CD14-positive monocyte (primary cell): ENCODE data around the gene NPR3. TPM values are rescaled to one million over a fixed set of nuclear protein-coding genes. Genes with fewer than 3 reads are reported as not detected.

ENCODE experiments used
- DNase-seq, 3 donors: peaks; one replicate each; pipeline ENCODE4 v3.0.0-alpha.2; 2011 to 2022
- H2AFZ ChIP-seq: 2 replicates; pipeline ENCODE4 v1.6.0; 2012; ENCODE audit warnings: mild to moderate bottlenecking, low read depth, low read length, inconsistent platforms; ENCODE audit not compliant: insufficient read depth, poor library complexity, severe bottlenecking
- H3K27ac ChIP-seq, 2 donors: 1 replicate in 1 of 2; 2 replicates in 1 of 2; pipeline ENCODE4 v1.5.1; 2012 to 2013; ENCODE audit warnings: low read length in 2 of 2, control low read depth in 1 of 2, inconsistent platforms in 1 of 2, low read depth in 1 of 2, mild to moderate bottlenecking in 1 of 2
- H3K27me3 ChIP-seq, 2 donors: one replicate each; pipeline versions ENCODE4 v1.6.0 to v1.6.1; 2011 to 2013; ENCODE audit warnings: low read length in 2 of 2; ENCODE audit not compliant: control insufficient read depth in 2 of 2, insufficient read depth in 2 of 2
- H3K36me3 ChIP-seq, 2 donors: replicated peaks in 1 of 2; 1 replicate in 1 of 2; 2 replicates in 1 of 2; pipeline versions ENCODE4 v1.5.1 to v1.6.1; 2012 to 2013; ENCODE audit warnings: low read length in 2 of 2, control low read depth in 1 of 2, inconsistent platforms in 1 of 2, mild to moderate bottlenecking in 1 of 2; ENCODE audit not compliant: insufficient read depth in 2 of 2, control insufficient read depth in 1 of 2
- H3K4me1 ChIP-seq, 2 donors: 1 replicate in 1 of 2; 2 replicates in 1 of 2; pipeline versions ENCODE4 v1.5.1 to v1.6.1; 2012 to 2013; ENCODE audit warnings: low read length in 2 of 2, control low read depth in 1 of 2, inconsistent platforms in 1 of 2, mild to moderate bottlenecking in 1 of 2, moderate library complexity in 1 of 2; ENCODE audit not compliant: insufficient read depth in 2 of 2, control insufficient read depth in 1 of 2
- H3K4me2 ChIP-seq: replicated peaks from 2 replicates; pipeline ENCODE3; 2012; ENCODE audit warnings: low read length, moderate library complexity, mild to moderate bottlenecking; ENCODE audit not compliant: poor library complexity, severe bottlenecking; ENCODE audit errors: extremely low read depth
- H3K4me3 ChIP-seq, 3 experiments: fragments of 200-600 bp in 1 of 3; sonication (generic) in 1 of 3; replicated peaks in 1 of 3; 1 replicate in 2 of 3; 2 replicates in 1 of 3; pipeline ENCODE4 v1.5.1; 2011 to 2013; ENCODE audit warnings: low read length in 3 of 3, mild to moderate bottlenecking in 3 of 3, control low read depth in 2 of 3, low read depth in 2 of 3, inconsistent platforms in 1 of 3, moderate library complexity in 1 of 3
- H3K79me2 ChIP-seq: 2 replicates; pipeline ENCODE4 v1.6.0; 2012; ENCODE audit warnings: mild to moderate bottlenecking, control low read depth, inconsistent platforms, low read length, moderate library complexity; ENCODE audit not compliant: insufficient read depth
- H3K9ac ChIP-seq: 2 replicates; pipeline ENCODE4 v1.6.0; 2017; ENCODE audit warnings: low read length, mild to moderate bottlenecking; ENCODE audit not compliant: insufficient read depth, poor library complexity, severe bottlenecking
- H3K9me3 ChIP-seq, 2 donors: replicated peaks in 1 of 2; 1 replicate in 1 of 2; 2 replicates in 1 of 2; pipeline versions ENCODE4 v1.5.1 to v1.6.1; 2012 to 2013; ENCODE audit warnings: low read length in 2 of 2, control low read depth in 1 of 2; ENCODE audit not compliant: control insufficient read depth in 1 of 2, insufficient read depth in 1 of 2
- H4K20me1 ChIP-seq: 2 replicates; pipeline ENCODE4 v1.6.0; 2012; ENCODE audit warnings: mild to moderate bottlenecking, low read length, control low read depth, moderate library complexity; ENCODE audit not compliant: insufficient read depth
- H3K27ac Mint-ChIP-seq, 7 donors: one replicate each; pipeline ENCODE4 v1.8.0; 2020; ENCODE audit warnings: mild to moderate bottlenecking in 7 of 7, mixed read lengths in 7 of 7, moderate library complexity in 6 of 7, inconsistent platforms in 2 of 7
- H3K27me3 Mint-ChIP-seq, 3 donors: one replicate each; pipeline ENCODE4 v1.8.0; 2021 to 2022; ENCODE audit warnings: low read depth in 3 of 3, mild to moderate bottlenecking in 3 of 3, mixed read lengths in 3 of 3, moderate library complexity in 3 of 3, inconsistent platforms in 1 of 3
- H3K36me3 Mint-ChIP-seq, 2 donors: one replicate each; pipeline ENCODE4 v1.8.0; 2020; ENCODE audit warnings: mixed read lengths in 2 of 2, inconsistent platforms in 1 of 2, mild to moderate bottlenecking in 1 of 2
- H3K4me1 Mint-ChIP-seq: one replicate; pipeline ENCODE4 v1.8.0; 2020; ENCODE audit warnings: mild to moderate bottlenecking, mixed read lengths
- H3K4me3 Mint-ChIP-seq, 2 donors: one replicate each; pipeline ENCODE4 v1.8.0; 2020; ENCODE audit warnings: mild to moderate bottlenecking in 2 of 2, mixed read lengths in 2 of 2, moderate library complexity in 1 of 2
- H3K9me3 Mint-ChIP-seq, 7 donors: one replicate each; pipeline ENCODE4 v1.8.0; 2020 to 2022; ENCODE audit warnings: mixed read lengths in 7 of 7, mild to moderate bottlenecking in 6 of 7, moderate library complexity in 6 of 7, inconsistent platforms in 2 of 7
- whole genome bisulfite sequencing: methylation state at CpG from one replicate; pipeline ENCODE4 v1.1.5; 2013; ENCODE audit warnings: missing lambda C conversion rate; ENCODE audit not compliant: insufficient coverage; 5-methylcytosine and 5-hydroxymethylcytosine counted together
- intact Hi-C, 2 donors: fragments of 100-400 bp; cut with micrococcal nuclease; formaldehyde crosslinking; loops; one replicate each; pipeline versions ENCODE4 v1.15.0 to v1.15.1; 2023
- polyA plus RNA-seq, 3 donors: library from polyadenylated mRNA; depleted of rRNA in 1 of 3; unstranded in 2 of 3; stranded (reverse) in 1 of 3; fragments of 300-500 nt in 2 of 3; fragments of >200 nt in 1 of 3; fragmentation: Illumina TruSeq in 2 of 3; gene quantifications; 1 replicate in 2 of 3; 2 replicates in 1 of 3; pipeline ENCODE4 v1.2.3, GENCODE V29; 2012 to 2021
- TF ChIP-seq, protein P1 (sequence below): fragments of 200-600 bp; IDR thresholded peaks from one replicate; pipeline ENCODE4 v1.8.0; 2022; ENCODE audit warnings: antibody characterized with exemption, mild to moderate bottlenecking

The NPR3 gene
- polyA plus RNA-seq, 3 donors: not detected

DNA sequence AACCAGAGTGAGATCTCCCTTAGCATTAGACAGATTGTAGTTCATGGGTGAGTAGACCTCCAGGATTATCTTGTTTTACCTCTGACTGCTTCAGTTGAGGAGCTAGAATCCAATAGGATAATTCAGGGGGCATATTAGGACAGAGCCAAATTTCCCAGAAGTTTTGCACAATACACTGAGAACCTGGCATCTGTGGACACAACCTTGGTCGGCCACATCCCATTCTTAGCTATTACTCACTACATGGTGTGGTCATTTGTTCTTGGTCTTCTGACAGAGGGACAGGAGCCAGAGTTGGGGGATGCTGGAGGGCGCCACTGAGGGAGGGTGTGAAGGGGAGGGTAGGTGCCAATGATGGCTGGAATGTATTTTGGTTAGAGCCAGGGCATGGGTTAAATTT lies 66.6 kb downstream of the NPR3 start:
- H3K27me3 Mint-ChIP-seq: peaks cover 0 to 3% (median 0%) of the 10 kb centered on the region in 3 donors
- no peaks in the 10 kb centered on the region for H3K4me1 Mint-ChIP-seq
- Histone ChIP-seq H3K4me1 (no peaks in the 10 kb centered on the region), H3K36me3 (no peaks in the 10 kb centered on the region), H3K27me3 (no peaks in the 10 kb centered on the region), H3K4me3 (no peak overlapping the region), H4K20me1 (no peaks in the 10 kb centered on the region), H3K9me3 (no peaks in the 10 kb centered on the region), H2AFZ (no peak overlapping the region), H3K9ac (no peak overlapping the region), H3K79me2 (no peaks in the 10 kb centered on the region), H3K27ac (no peak overlapping the region), H3K4me2 (no peak overlapping the region)
- peaks cover 0 to 9% (median 4%) of the 10 kb centered on the region in 7 donors for H3K9me3 Mint-ChIP-seq
- no peak for DNase-seq
- H3K4me3 Mint-ChIP-seq: no peak overlapping the region
- intact Hi-C loops: no loop called here
- 100% methylated on average over 1 of the region's 2 CpGs for WGBS
- TF ChIP-seq, protein P1, sequence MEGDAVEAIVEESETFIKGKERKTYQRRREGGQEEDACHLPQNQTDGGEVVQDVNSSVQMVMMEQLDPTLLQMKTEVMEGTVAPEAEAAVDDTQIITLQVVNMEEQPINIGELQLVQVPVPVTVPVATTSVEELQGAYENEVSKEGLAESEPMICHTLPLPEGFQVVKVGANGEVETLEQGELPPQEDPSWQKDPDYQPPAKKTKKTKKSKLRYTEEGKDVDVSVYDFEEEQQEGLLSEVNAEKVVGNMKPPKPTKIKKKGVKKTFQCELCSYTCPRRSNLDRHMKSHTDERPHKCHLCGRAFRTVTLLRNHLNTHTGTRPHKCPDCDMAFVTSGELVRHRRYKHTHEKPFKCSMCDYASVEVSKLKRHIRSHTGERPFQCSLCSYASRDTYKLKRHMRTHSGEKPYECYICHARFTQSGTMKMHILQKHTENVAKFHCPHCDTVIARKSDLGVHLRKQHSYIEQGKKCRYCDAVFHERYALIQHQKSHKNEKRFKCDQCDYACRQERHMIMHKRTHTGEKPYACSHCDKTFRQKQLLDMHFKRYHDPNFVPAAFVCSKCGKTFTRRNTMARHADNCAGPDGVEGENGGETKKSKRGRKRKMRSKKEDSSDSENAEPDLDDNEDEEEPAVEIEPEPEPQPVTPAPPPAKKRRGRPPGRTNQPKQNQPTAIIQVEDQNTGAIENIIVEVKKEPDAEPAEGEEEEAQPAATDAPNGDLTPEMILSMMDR: no peak
- no peaks in the 10 kb centered on the region for H3K36me3 Mint-ChIP-seq
- H3K27ac Mint-ChIP-seq: no peak overlapping the region

DNA sequence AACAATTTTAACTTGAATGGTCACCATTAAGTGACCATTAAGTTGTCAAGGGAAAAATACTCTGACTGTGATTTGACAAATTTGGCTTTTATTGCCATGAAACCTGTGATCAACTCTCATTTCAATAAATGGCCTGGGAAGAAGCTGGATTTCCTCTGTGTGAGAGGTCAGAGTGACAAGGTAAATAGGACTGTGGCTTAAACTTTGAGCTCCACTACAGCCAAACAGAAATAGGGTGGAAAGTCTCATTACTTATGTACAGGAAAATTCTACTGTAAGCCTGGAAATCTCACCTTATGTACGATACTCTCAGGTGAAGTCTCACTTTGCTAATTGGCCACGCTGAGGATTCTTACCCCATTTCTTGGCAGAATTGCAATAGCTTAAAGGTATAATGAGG lies 67.3 kb downstream of the NPR3 start:
- intact Hi-C loops: no loop called here
- H3K36me3 Mint-ChIP-seq: no peaks in the 10 kb centered on the region
- H3K9me3 ChIP-seq: no peaks in the 10 kb centered on the region
- no peaks in the 10 kb centered on the region for H3K4me1 Mint-ChIP-seq
- peaks cover 0 to 2% (median 0%) of the 10 kb centered on the region in 3 donors for H3K27me3 Mint-ChIP-seq
- no peak overlapping the region for H3K9ac ChIP-seq
- H3K4me3 Mint-ChIP-seq: no peak overlapping the region
- H3K4me2 ChIP-seq: no peak overlapping the region
- no peaks in the 10 kb centered on the region for H4K20me1 ChIP-seq
- H3K36me3 ChIP-seq: no peaks in the 10 kb centered on the region
- TF ChIP-seq, protein P1: no peak
- H3K9me3 Mint-ChIP-seq: peaks cover 0 to 9% (median 4%) of the 10 kb centered on the region in 7 donors
- H3K4me3 ChIP-seq: no peak overlapping the region
- no peak overlapping the region for H3K27ac ChIP-seq
- DNase-seq: no peak
- H3K27me3 ChIP-seq: no peaks in the 10 kb centered on the region
- H2AFZ ChIP-seq: no peak overlapping the region
- no peaks in the 10 kb centered on the region for H3K4me1 ChIP-seq
- no peaks in the 10 kb centered on the region for H3K79me2 ChIP-seq
- H3K27ac Mint-ChIP-seq: no peak overlapping the region
- WGBS: no CpG with 5 or more reads among the region's 2 CpGs
